ENCODE measurements around the gene ACSL1.

DNA sequence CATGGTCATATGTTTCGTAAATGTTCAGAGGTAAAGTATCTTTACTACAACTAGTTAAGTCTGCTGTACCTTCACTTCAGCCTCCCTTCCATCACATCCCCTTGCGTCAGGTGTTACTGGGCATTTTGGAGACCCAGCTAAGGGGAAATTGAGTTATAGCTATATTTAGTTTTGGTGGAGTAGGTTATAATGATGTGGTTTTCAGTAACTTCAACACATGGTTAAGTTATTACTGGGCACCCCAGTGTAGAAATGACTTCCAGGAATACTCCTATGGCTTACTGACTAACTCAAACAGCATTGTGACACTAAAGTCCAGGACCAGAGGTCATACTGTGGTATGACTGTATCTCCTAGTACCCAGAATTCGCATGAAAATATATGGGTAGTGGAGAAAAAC lies 23.4 kb upstream of the ACSL1 start:
- no peak for TF ChIP-seq POLR2A (IDR thresholded peaks at IDR 0.05)
- TF ChIP-seq, protein P1, sequence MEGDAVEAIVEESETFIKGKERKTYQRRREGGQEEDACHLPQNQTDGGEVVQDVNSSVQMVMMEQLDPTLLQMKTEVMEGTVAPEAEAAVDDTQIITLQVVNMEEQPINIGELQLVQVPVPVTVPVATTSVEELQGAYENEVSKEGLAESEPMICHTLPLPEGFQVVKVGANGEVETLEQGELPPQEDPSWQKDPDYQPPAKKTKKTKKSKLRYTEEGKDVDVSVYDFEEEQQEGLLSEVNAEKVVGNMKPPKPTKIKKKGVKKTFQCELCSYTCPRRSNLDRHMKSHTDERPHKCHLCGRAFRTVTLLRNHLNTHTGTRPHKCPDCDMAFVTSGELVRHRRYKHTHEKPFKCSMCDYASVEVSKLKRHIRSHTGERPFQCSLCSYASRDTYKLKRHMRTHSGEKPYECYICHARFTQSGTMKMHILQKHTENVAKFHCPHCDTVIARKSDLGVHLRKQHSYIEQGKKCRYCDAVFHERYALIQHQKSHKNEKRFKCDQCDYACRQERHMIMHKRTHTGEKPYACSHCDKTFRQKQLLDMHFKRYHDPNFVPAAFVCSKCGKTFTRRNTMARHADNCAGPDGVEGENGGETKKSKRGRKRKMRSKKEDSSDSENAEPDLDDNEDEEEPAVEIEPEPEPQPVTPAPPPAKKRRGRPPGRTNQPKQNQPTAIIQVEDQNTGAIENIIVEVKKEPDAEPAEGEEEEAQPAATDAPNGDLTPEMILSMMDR (IDR thresholded peaks at IDR 0.05) = no peak

All from uterus (tissue), 2 donors.